Glutamatergic neuron (in vitro differentiated cells): ENCODE data around the gene SPOCK1. TPM values are rescaled to one million over a fixed set of nuclear protein-coding genes. Genes with fewer than 3 reads are reported as not detected.

Source experiments
- DNase-seq: peaks from one replicate; pipeline ENCODE4 v3.0.0; 2022
- H3K27ac Mint-ChIP-seq: one replicate; pipeline ENCODE4 v1.8.0; 2020; ENCODE audit warnings: mild to moderate bottlenecking, mixed read lengths, inconsistent platforms; ENCODE audit not compliant: unreplicated experiment
- H3K27me3 Mint-ChIP-seq: one replicate; pipeline ENCODE4 v1.8.0; 2020; ENCODE audit warnings: mild to moderate bottlenecking, moderate library complexity, mixed read lengths, inconsistent platforms; ENCODE audit not compliant: unreplicated experiment
- H3K36me3 Mint-ChIP-seq: one replicate; pipeline ENCODE4 v1.8.0; 2020; ENCODE audit warnings: mild to moderate bottlenecking, mixed read lengths, inconsistent platforms; ENCODE audit not compliant: unreplicated experiment
- H3K4me1 Mint-ChIP-seq: one replicate; pipeline ENCODE4 v1.8.0; 2020; ENCODE audit warnings: mild to moderate bottlenecking, low read depth, mixed read lengths, inconsistent platforms; ENCODE audit not compliant: unreplicated experiment
- H3K4me3 Mint-ChIP-seq: one replicate; pipeline ENCODE4 v1.8.0; 2020; ENCODE audit warnings: mild to moderate bottlenecking, mixed read lengths, inconsistent platforms; ENCODE audit not compliant: unreplicated experiment
- H3K9me3 Mint-ChIP-seq: one replicate; pipeline ENCODE4 v1.8.0; 2020; ENCODE audit warnings: mild to moderate bottlenecking, moderate library complexity, mixed read lengths, inconsistent platforms; ENCODE audit not compliant: unreplicated experiment
- CTCF ChIP-seq: fragments of 200-600 bp; sonication (generic); IDR thresholded peaks from one replicate; pipeline ENCODE4 v1.5.0; 2021; ENCODE audit not compliant: partially characterized antibody, unreplicated experiment
- total RNA-seq: library from RNA; stranded (reverse); fragmentation: NEBNext Ultra II Directional; extraction: Animal tissue kit (Norgen Biotek cat#: 25700); gene quantifications from one replicate; pipeline ENCODE4 v1.2.1, GENCODE V29; 2021; ENCODE audit not compliant: unreplicated experiment

Gene SPOCK1
- total RNA-seq, 1 donor from 2014 or later = 25.4 TPM

- DNase-seq = no peak
- Mint-ChIP-seq H3K4me3 (no peak overlapping the region), H3K9me3 (peaks cover 2% of the 10 kb centered on the region), H3K27ac (no peak overlapping the region), H3K27me3 (peaks cover 8% of the 10 kb centered on the region), H3K4me1 (peaks cover 52% of the 10 kb centered on the region), H3K36me3 (no peaks in the 10 kb centered on the region)
- TF ChIP-seq CTCF = no peak
Measured at GRCh38 chr5:137141779-137142178, 357.3 kb downstream of the SPOCK1 start.

GRCh38 chr5:137136991-137137632, 362.0 kb downstream of the SPOCK1 start:
- peaks cover 2% of the 10 kb centered on the region for H3K27me3 Mint-ChIP-seq
- no peak for TF ChIP-seq CTCF
- H3K27ac Mint-ChIP-seq = no peak overlapping the region
- H3K4me3 Mint-ChIP-seq = no peak overlapping the region
- no peaks in the 10 kb centered on the region for H3K36me3 Mint-ChIP-seq
- H3K9me3 Mint-ChIP-seq = peaks cover 2% of the 10 kb centered on the region
- no peak for DNase-seq
- H3K4me1 Mint-ChIP-seq = peaks cover 37% of the 10 kb centered on the region

GRCh38 chr5:137134920-137135532, 364.1 kb downstream of the SPOCK1 start:
- no peak for DNase-seq
- Mint-ChIP-seq H3K4me3 (peak overlapping the region; percentile 4), H3K27me3 (peaks cover 1% of the 10 kb centered on the region), H3K4me1 (peaks cover 29% of the 10 kb centered on the region), H3K36me3 (no peaks in the 10 kb centered on the region), H3K27ac (peak overlapping the region; percentile 25), H3K9me3 (peaks cover 2% of the 10 kb centered on the region)
- no peak for TF ChIP-seq CTCF

GRCh38 chr5:137129886-137130680, 369.0 kb downstream of the SPOCK1 start:
- H3K27me3 Mint-ChIP-seq = no peaks in the 10 kb centered on the region
- H3K9me3 Mint-ChIP-seq = no peaks in the 10 kb centered on the region
- H3K4me1 Mint-ChIP-seq = peaks cover 14% of the 10 kb centered on the region
- H3K4me3 Mint-ChIP-seq = no peak overlapping the region
- no peak overlapping the region for H3K27ac Mint-ChIP-seq
- DNase-seq = no peak
- no peaks in the 10 kb centered on the region for H3K36me3 Mint-ChIP-seq
- TF ChIP-seq CTCF = no peak
